Stomach (tissue), 9 donors: ENCODE measurements around the gene TUT4. TPM values are rescaled to one million over a fixed set of nuclear protein-coding genes. Genes with fewer than 3 reads are reported as not detected.

Experiments used
- DNase-seq, 2 donors: peaks; one replicate each; pipeline versions ENCODE4 v3.0.0 to v3.0.0-alpha.2; 2013 to 2019
- H3K27ac ChIP-seq, 5 donors: fragments of 200-600 bp in 4 of 5; sonication (generic) in 4 of 5; one replicate each; pipeline ENCODE4 v1.5.1; 2013 to 2019; ENCODE audit warnings: mild to moderate bottlenecking in 1 of 5, moderate library complexity in 1 of 5
- H3K27me3 ChIP-seq, 3 donors: fragments of 200-600 bp; sonication (generic); one replicate each; pipeline ENCODE4 v1.5.1; 2017 to 2019; ENCODE audit warnings: mixed run types in 1 of 3
- H3K36me3 ChIP-seq, 4 donors: fragments of 200-600 bp; sonication (generic); 1 replicate in 3 of 4; 2 replicates in 1 of 4; pipeline ENCODE4 v1.5.1; 2016 to 2019
- H3K4me1 ChIP-seq, 4 donors: fragments of 200-600 bp; sonication (generic); one replicate each; pipeline ENCODE4 v1.5.1; 2016 to 2019
- H3K4me3 ChIP-seq, 4 donors: fragments of 200-600 bp; sonication (generic) in 3 of 4; one replicate each; pipeline ENCODE4 v1.5.1; 2016 to 2019; ENCODE audit warnings: mild to moderate bottlenecking in 1 of 4
- H3K9me3 ChIP-seq, 4 donors: fragments of 200-600 bp; sonication (generic); one replicate each; pipeline ENCODE4 v1.5.1; 2016 to 2019
- EP300 ChIP-seq: sonication (generic); formaldehyde crosslinking; IDR thresholded peaks from one replicate; pipeline ENCODE4 v1.6.1; 2017; ENCODE audit warnings: antibody characterized with exemption
- POLR2A ChIP-seq, 4 donors: fragments of 450-650 bp; IDR thresholded peaks; one replicate each; pipeline ENCODE4 v1.6.1; 2016; ENCODE audit warnings: antibody characterized with exemption in 4 of 4, control low read depth in 2 of 4, mild to moderate bottlenecking in 1 of 4, moderate library complexity in 1 of 4
- POLR2AphosphoS5 ChIP-seq, 3 donors: sonication (generic); formaldehyde crosslinking; IDR thresholded peaks; one replicate each; pipeline ENCODE4 v1.6.1; 2016; ENCODE audit warnings: antibody characterized with exemption in 3 of 3
- WGBS, 5 donors: extraction: QIAGEN DNeasy Blood & Tissue Kit in 3 of 5; methylation state at CpG; one replicate each; pipeline versions ENCODE4 v1.1.5 to v1.1.7; 2013 to 2018; 5-methylcytosine and 5-hydroxymethylcytosine counted together
- intact Hi-C: fragments of 100-400 bp; cut with DNase I; formaldehyde crosslinking; loops from one replicate; pipeline ENCODE4 v1.15.1; 2023; ENCODE audit warnings: low total_unique reads
- polyA plus RNA-seq, 3 donors: library from polyadenylated mRNA; stranded (reverse); fragments of 200-250 nt; gene quantifications; one replicate each; pipeline ENCODE4 v1.2.3, GENCODE V29; 2013
- total RNA-seq, 5 donors: library from RNA; depleted of rRNA; stranded (reverse); fragments of >200 nt; gene quantifications; one replicate each; pipeline versions ENCODE4 v1.1.0 to v1.2.3, GENCODE V29; 2014 to 2016
- TF ChIP-seq, protein P1 (sequence below), 7 experiments: fragments of 450-650 bp in 4 of 7; fragments of 200-600 bp in 3 of 7; sonication (generic) in 3 of 7; IDR thresholded peaks; one replicate each; pipeline ENCODE4 v1.5.1; 2016 to 2019; ENCODE audit warnings: antibody characterized with exemption in 7 of 7, control low read depth in 2 of 7, mild to moderate bottlenecking in 1 of 7
- donor health status: healthy with polysubstance abuse.
- donor health status: Bipolar disorder and iron deficiency.
- donor health status: healthy.

TUT4 gene
- total and polyA plus RNA-seq, 8 donors = 11.8 to 107 (median 37.1) TPM

DNA sequence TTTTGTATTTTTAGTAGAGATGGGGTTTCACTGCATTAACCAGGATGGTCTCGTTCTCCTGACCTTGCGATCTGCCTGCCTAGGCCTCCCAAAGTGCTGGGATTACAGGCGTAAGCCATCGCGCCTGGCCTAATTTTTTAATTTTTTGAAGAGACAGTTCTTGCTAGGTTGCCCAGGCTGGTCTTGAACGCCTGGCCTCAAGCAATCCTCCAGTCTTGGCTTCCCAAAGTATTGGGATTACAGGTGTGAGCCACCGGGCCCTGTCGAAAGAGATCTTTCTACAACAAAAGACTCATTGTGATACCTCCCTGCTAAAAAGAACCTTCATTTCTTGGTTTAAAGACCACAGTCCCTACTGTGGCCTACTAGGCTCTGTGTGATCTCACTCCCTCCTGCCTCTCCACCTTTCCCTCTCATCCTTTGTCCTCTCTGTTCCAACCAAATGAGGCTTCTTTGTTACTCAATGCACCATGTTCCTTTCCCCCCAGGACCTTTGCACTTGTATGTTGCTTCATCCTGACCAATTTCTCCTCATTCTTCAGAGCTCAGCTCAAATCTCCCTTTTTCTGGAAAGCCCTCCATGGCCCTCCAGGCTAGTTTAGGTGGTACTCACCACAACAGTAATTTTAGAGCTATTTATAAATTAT is 47.8 kb upstream of the TUT4 start:
- H3K9me3 ChIP-seq = no peaks in the 10 kb centered on the region
- H3K36me3 ChIP-seq = no peaks in the 10 kb centered on the region
- 96 to 98% (median 98%) methylated on average over 8 of the region's 8 CpGs for WGBS, 5 donors
- no peak overlapping the region for H3K4me3 ChIP-seq
- no peaks in the 10 kb centered on the region for H3K27me3 ChIP-seq
- intact Hi-C loops = no loop called here
- H3K4me1 ChIP-seq = peaks cover 9 to 38% (median 25%) of the 10 kb centered on the region in 4 donors
- no peak for DNase-seq
- TF ChIP-seq POLR2A (IDR thresholded peaks at IDR 0.05) = no peak
- no peak overlapping the region for H3K27ac ChIP-seq

DNA sequence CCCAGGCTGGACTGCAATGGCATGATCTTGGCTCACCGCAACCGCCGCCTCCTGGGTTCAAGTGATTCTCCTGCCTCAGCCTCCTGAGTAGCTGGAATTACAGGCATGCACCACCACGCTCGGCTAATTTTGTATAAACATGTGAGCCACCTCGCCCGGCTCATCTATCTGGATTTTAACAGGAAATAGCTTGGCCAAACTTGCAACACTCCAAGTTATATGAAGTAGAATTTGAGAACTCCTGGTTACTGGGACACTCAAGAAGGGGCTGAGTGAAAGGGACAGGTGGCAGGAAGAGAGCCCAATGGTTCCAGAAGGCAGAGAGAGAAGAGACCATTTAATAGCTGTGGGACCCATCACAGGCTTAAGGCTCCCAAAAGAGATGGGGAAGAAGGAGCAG is 46.3 kb upstream of the TUT4 start:
- Histone ChIP-seq H3K4me3 (no peak overlapping the region), H3K4me1 (peaks cover 9 to 28% (median 25%) of the 10 kb centered on the region in 4 donors), H3K27ac (no peak overlapping the region), H3K27me3 (no peaks in the 10 kb centered on the region), H3K9me3 (no peaks in the 10 kb centered on the region), H3K36me3 (no peaks in the 10 kb centered on the region)
- no peak for TF ChIP-seq POLR2AphosphoS5 (IDR thresholded peaks at IDR 0.05)
- TF ChIP-seq, protein P1, sequence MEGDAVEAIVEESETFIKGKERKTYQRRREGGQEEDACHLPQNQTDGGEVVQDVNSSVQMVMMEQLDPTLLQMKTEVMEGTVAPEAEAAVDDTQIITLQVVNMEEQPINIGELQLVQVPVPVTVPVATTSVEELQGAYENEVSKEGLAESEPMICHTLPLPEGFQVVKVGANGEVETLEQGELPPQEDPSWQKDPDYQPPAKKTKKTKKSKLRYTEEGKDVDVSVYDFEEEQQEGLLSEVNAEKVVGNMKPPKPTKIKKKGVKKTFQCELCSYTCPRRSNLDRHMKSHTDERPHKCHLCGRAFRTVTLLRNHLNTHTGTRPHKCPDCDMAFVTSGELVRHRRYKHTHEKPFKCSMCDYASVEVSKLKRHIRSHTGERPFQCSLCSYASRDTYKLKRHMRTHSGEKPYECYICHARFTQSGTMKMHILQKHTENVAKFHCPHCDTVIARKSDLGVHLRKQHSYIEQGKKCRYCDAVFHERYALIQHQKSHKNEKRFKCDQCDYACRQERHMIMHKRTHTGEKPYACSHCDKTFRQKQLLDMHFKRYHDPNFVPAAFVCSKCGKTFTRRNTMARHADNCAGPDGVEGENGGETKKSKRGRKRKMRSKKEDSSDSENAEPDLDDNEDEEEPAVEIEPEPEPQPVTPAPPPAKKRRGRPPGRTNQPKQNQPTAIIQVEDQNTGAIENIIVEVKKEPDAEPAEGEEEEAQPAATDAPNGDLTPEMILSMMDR (IDR thresholded peaks at IDR 0.05) = no peak
- no peak for TF ChIP-seq EP300
- no peak for TF ChIP-seq POLR2A (IDR thresholded peaks at IDR 0.05)
- 92 to 94% (median 93%) methylated on average over 7 of the region's 7 CpGs for WGBS, 5 donors
- intact Hi-C loops = no loop called here
- DNase-seq = no peak

DNA sequence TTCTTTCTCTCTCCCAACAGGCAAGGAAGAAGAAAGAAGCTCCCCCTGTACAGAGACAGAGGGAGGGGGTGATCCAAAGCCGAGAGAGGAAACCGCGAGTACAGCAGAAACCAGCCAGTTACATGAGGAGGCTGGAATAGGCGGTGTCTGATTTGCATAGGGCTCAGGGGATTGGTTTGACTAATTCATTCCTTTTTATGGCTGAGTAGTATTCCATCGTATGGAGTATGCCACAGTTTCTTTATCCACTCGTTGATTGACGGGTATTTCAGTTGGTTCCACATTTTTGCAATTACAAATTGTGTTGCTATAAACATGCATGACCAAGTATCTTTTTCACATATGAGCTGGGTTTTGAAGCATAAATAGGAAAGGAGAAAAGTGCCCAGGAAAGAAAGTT is 45.8 kb upstream of the TUT4 start:
- no peak for TF ChIP-seq POLR2A (IDR thresholded peaks at IDR 0.05)
- TF ChIP-seq POLR2AphosphoS5 (IDR thresholded peaks at IDR 0.05) = no peak
- TF ChIP-seq EP300 = no peak
- TF ChIP-seq, protein P1 (IDR thresholded peaks at IDR 0.05) = no peak
- H3K4me1 ChIP-seq = peaks cover 9 to 23% (median 20%) of the 10 kb centered on the region in 4 donors
- no peaks in the 10 kb centered on the region for H3K36me3 ChIP-seq
- no peak overlapping the region for H3K27ac ChIP-seq
- DNase-seq = no peak
- no peak overlapping the region for H3K4me3 ChIP-seq
- intact Hi-C loops = no loop called here
- 89 to 98% (median 97%) methylated on average over 7 of the region's 7 CpGs for WGBS, 5 donors
- no peaks in the 10 kb centered on the region for H3K9me3 ChIP-seq
- no peaks in the 10 kb centered on the region for H3K27me3 ChIP-seq

DNA sequence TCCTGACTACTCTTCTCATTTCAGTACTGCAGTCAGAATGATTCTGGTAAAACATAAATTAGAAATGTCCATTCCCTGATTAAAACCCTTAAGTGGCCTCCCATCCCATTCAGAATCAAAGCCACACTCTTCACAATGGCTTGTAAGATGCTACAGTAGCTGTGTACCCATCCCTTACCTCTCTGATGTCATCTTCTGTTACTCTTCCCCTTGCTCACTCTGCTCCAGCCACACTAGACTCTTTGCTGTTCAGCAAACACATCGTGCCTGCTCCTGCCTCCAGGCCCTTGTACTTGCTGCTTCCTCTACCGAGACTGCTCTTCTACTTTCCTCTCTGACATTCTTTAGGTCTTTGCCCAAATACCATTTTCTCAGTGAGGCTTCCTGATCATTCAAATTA is 45.0 kb upstream of the TUT4 start:
- H3K4me3 ChIP-seq = no peak overlapping the region
- WGBS, 5 donors = 57 to 73% (median 59%) methylated on average over 2 of the region's 2 CpGs
- no peaks in the 10 kb centered on the region for H3K36me3 ChIP-seq
- no peaks in the 10 kb centered on the region for H3K27me3 ChIP-seq
- TF ChIP-seq POLR2AphosphoS5 (IDR thresholded peaks at IDR 0.05) (no peak), POLR2A (IDR thresholded peaks at IDR 0.05) (no peak), EP300 (no peak)
- TF ChIP-seq, protein P1 (IDR thresholded peaks at IDR 0.05) = no peak
- intact Hi-C loops = no loop called here
- DNase-seq = no peak
- no peaks in the 10 kb centered on the region for H3K9me3 ChIP-seq
- no peak overlapping the region for H3K27ac ChIP-seq
- peaks cover 9 to 15% (median 12%) of the 10 kb centered on the region in 4 donors for H3K4me1 ChIP-seq

DNA sequence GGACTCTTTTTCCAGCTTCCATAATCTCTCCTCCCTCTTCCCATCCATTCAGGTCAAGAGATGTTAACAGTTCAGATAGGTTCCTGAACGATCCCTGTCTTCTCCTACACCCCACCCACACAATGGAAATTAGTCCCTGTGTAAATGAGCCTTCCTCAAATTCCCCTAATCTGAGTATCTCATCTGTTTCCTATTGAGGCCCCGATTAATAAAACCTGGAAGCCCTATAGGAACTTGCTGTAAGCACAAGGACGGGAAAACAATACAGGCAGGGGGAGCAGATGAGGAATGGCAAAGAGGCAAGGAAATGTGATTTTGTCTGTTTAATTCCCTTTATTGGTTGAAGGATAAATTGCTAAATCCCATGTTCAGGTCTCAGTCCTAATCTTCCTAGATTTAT is 42.2 kb upstream of the TUT4 start:
- Histone ChIP-seq H3K4me1 (no peaks in the 10 kb centered on the region), H3K27me3 (no peaks in the 10 kb centered on the region), H3K4me3 (no peak overlapping the region), H3K27ac (no peak overlapping the region), H3K36me3 (no peaks in the 10 kb centered on the region), H3K9me3 (no peaks in the 10 kb centered on the region)
- TF ChIP-seq EP300 (no peak), POLR2A (IDR thresholded peaks at IDR 0.05) (no peak), POLR2AphosphoS5 (IDR thresholded peaks at IDR 0.05) (no peak)
- TF ChIP-seq, protein P1 (IDR thresholded peaks at IDR 0.05) = no peak
- intact Hi-C loops = no loop called here
- DNase-seq = no peak
- WGBS, 5 donors = 56 to 64% (median 59%) methylated on average over 3 of the region's 3 CpGs
